Measurements from ENCODE around the gene JARID2.

DNA sequence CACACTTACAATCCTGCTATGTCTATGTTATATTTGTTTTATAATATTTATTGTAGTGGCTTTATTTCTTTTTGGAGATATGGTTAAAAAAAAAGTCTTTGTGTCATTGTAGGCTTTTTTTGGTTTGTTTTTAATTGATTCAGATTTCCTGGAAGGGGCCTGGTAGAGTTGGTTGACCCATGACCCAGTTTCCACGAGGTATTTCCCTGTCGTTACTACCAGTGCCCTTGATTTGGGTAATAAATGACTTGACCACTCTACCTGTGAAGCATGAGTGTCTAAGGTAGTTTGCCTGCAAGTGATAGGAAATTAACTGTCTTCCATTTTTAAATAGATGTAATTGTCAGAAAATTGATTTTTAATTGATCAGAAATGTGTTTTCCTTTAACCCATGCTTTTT is 121.0 kb downstream of the JARID2 start:
- TF ChIP-seq, protein P1, sequence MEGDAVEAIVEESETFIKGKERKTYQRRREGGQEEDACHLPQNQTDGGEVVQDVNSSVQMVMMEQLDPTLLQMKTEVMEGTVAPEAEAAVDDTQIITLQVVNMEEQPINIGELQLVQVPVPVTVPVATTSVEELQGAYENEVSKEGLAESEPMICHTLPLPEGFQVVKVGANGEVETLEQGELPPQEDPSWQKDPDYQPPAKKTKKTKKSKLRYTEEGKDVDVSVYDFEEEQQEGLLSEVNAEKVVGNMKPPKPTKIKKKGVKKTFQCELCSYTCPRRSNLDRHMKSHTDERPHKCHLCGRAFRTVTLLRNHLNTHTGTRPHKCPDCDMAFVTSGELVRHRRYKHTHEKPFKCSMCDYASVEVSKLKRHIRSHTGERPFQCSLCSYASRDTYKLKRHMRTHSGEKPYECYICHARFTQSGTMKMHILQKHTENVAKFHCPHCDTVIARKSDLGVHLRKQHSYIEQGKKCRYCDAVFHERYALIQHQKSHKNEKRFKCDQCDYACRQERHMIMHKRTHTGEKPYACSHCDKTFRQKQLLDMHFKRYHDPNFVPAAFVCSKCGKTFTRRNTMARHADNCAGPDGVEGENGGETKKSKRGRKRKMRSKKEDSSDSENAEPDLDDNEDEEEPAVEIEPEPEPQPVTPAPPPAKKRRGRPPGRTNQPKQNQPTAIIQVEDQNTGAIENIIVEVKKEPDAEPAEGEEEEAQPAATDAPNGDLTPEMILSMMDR (IDR thresholded peaks at IDR 0.05; ENCODE audit: insufficient read depth, low read depth, low read length), result no peak
- TF ChIP-seq EZH2 (IDR thresholded peaks at IDR 0.05; ENCODE audit: insufficient read depth, low read length), result no peak
